Motor neuron (in vitro differentiated cells): ENCODE measurements around the gene DDO. TPM values are rescaled to one million over a fixed set of nuclear protein-coding genes. Genes with fewer than 3 reads are reported as not detected.
A peak's percentile ranks its signal among the peaks of the same experiment; 100 is the strongest.

Experiments used
- ATAC-seq, 8 experiments: fragments of 200-7000 bp; cut with Tn5 transposase; replicated peaks in 6 of 8; 2 replicates each; pipeline ENCODE4 v1.8.0; 2021; ENCODE audit warnings: mild to moderate bottlenecking in 8 of 8, moderate library complexity in 8 of 8
- H3K27ac ChIP-seq, 2 donors: fragments of 250-450 bp; sonication (Bioruptor Pico); 2 replicates each; pipeline ENCODE4 v1.9.0; 2021; ENCODE audit warnings: antibody characterized with exemption in 2 of 2, mild to moderate bottlenecking in 2 of 2, moderate library complexity in 1 of 2
- H3K4me1 ChIP-seq, 2 donors: fragments of 250-450 bp; sonication (Bioruptor Pico); replicated peaks in 1 of 2; 2 replicates each; pipeline ENCODE4 v1.6.1; 2021; ENCODE audit warnings: antibody characterized with exemption in 2 of 2, mild to moderate bottlenecking in 2 of 2, moderate library complexity in 1 of 2
- H3K4me3 ChIP-seq, 5 donors: fragments of 250-450 bp; sonication (Bioruptor Pico); 2 replicates each; pipeline ENCODE4 v1.9.0; 2021; ENCODE audit warnings: antibody characterized with exemption in 5 of 5, mild to moderate bottlenecking in 5 of 5, moderate library complexity in 4 of 5
- WGBS, 10 experiments: fragments of 450-650 bp; shearing (Covaris generic); methylation state at CpG; one replicate each; pipeline ENCODE4 v1.0.0; 2022; 5-methylcytosine and 5-hydroxymethylcytosine counted together
- in situ Hi-C, 9 experiments: fragments of 400-800 bp; cut with MboI; loops; one replicate each; pipeline ENCODE4 v1.15.0; 2021; ENCODE audit warnings: low sequenced_read_pairs in 9 of 9, low pct_unique_long_range_greater_than_20kb in 2 of 9; ENCODE audit not compliant: unreplicated experiment in 9 of 9
- total RNA-seq, 8 experiments: library from RNA; unstranded; fragments of 300-600 nt; gene quantifications; 2 replicates each; pipeline versions ENCODE4 v1.2.3 to v1.2.4, GENCODE V29; 2022

Gene DDO
- total RNA-seq, 8 experiments from 2014 or later: 0.19 to 4.3 (median 0.89) TPM; not detected in 4

GRCh38 chr6:110348961-110349690 is 66.2 kb downstream of the DDO start:
- in situ Hi-C loops: no loop called here
- Histone ChIP-seq H3K4me3 (no peak overlapping the region), H3K4me1 (peaks cover 44 to 72% of the 10 kb centered on the region in 2 donors), H3K27ac (no peak overlapping the region)
- ATAC-seq: peak in 7 of 8 experiments; percentile 21 to 72 (median 63)
- 20 to 90% (median 75%) methylated on average over 1 to 10 of the region's 11 CpGs; no CpG with 5 or more reads in 2 of the 10 experiments for WGBS, 10 experiments

- no peak overlapping the region for H3K4me3 ChIP-seq
- peak overlapping the region in 1 of 2 donors; percentile 49 for H3K27ac ChIP-seq
- WGBS, 10 experiments: 0 to 55% (median 33%) methylated on average over 1 to 4 of the region's 4 CpGs; no CpG with 5 or more reads in 1 of the 10 experiments
- in situ Hi-C loops: no loop called here
- ATAC-seq: no peak
- H3K4me1 ChIP-seq: peaks cover 36 to 75% of the 10 kb centered on the region in 2 donors
Measured at GRCh38 chr6:110345025-110345424, 70.3 kb downstream of the DDO start.

GRCh38 chr6:110342759-110343158 is 72.6 kb downstream of the DDO start:
- peaks cover 29 to 61% of the 10 kb centered on the region in 2 donors for H3K4me1 ChIP-seq
- in situ Hi-C loops: no loop called here
- WGBS, 10 experiments: 68 to 100% (median 96%) methylated on average over 2 to 3 of the region's 3 CpGs; no CpG with 5 or more reads in 3 of the 10 experiments
- no peak overlapping the region for H3K27ac ChIP-seq
- no peak overlapping the region for H3K4me3 ChIP-seq
- no peak for ATAC-seq

Other genes starting within 250 kb of the DDO start
- gene WASF1, start 235.9 kb downstream of the DDO start, total RNA-seq: 10 to 100 TPM in 7 of 8 experiments, 1 to 10 TPM in 1; 9.0 to 57.8 (median 32.9) TPM
- gene CDC40, start 235.1 kb downstream of the DDO start, total RNA-seq: 10 to 100 TPM; 15.7 to 23.2 (median 19.5) TPM
- 1 to 10 TPM in 4 of 8 experiments, under 1 TPM in 1, not detected in 3; 0.49 to 5.6 (median 2.5) TPM for gene METTL24, start 57.2 kb downstream of the DDO start, total RNA-seq
- gene SLC22A16, start 61.0 kb upstream of the DDO start, total RNA-seq: under 1 TPM in 5 of 8 experiments, not detected in 3; 0.08 to 0.81 (median 0.56) TPM